NCI-H146 treated with DMSO at 0.1 percent for 48 hours (cell line): ENCODE measurements around the gene SYNE4.
"Not testable (repeated sequence)": the region's sequence is repeated elsewhere in the genome, so short reads cannot be mapped to it uniquely, and the experiment has no call there.

Experiments
- DNase-seq: peaks from one replicate; lab custom pipeline; 2025; ENCODE audit not compliant: unreplicated experiment; lab: John Stamatoyannopoulos, UW

SYNE4 gene

DNA sequence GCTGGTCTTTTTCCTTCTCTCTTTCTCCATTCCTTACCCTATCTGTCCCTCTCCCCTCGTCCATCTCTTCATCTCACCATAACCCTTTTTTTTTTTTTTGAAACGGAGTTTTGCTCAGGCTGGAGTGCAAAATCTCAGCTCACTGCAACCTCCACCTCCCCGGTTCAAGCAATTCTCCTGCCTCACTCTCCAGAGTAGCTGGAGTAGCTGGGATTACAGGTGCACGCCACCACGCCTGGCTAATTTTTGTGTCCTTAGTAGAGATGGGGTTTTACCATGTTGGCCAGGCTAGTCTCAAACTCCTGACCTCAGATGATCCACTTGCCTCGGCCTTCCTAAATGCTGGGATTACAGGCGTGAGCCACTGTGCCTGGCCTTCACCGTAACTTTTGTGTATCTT lies 51.2 kb downstream of the SYNE4 start:
- not testable (repeated sequence) for DNase-seq

DNA sequence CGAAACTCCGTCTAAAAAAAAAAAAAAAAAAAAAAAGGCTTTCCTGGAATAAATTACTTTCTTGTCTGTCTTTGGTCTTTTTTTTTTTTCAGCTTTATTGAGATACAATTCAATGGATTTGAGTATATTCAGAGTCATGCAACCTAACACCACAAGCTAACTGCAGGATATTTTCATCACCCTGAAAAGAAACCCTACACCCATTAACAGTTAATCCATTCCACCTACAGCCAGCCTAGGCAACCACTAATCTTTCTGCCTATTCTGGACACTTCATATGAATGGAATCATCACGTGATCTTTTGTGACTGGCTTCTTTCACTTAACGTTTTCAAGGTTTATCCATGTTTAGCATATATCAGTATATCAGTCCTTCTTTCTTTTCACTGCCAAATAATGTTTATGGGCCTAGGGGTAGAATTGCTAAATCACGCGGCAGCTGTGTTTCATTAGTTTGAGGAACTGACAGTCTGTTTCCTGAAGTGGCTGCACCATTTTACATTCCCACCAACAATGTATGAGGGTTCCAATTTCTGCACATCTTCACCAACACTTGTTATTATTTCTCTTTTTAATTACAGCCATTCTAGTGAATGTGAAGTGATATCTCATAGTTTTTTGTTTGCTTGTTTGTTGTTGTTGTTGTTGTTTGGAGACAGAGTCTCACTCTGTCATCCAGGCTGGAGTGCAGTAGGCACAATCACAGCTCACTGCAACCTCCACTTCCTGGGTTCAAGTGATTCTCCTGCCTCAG lies 52.6 kb downstream of the SYNE4 start:
- no peak for DNase-seq
